ENCODE data around the gene FAAP100. TPM values are rescaled to one million over a fixed set of nuclear protein-coding genes. Genes with fewer than 3 reads are reported as not detected.

FAAP100 gene
- total RNA-seq, 1 experiment from 2014 or later: 54.7 TPM

- TF ChIP-seq USF1 (CRISPR knock-in tag; IDR thresholded peaks at IDR 0.05) (no peak), ATF3 (CRISPR knock-in tag; conservative IDR thresholded peaks at IDR 0.05) (no peak)
Observed at GRCh38 chr17:81583589-81584342, 31.6 kb upstream of the FAAP100 start (continued).

- ChIA-PET POLR2A (no interaction called here), CTCF (no interaction called here)
- H3K9me3 Mint-ChIP-seq: no peaks in the 10 kb centered on the region
- DNase-seq (ENCODE audit: low spot score) (no peak), ATAC-seq (no peak)
- no peaks in the 10 kb centered on the region for H3K4me1 Mint-ChIP-seq
- no peak overlapping the region for H3K4me3 Mint-ChIP-seq
- TF ChIP-seq ZSCAN18 (CRISPR knock-in tag; IDR thresholded peaks at IDR 0.05) (no peak), NFE2L1 (CRISPR knock-in tag; IDR thresholded peaks at IDR 0.05) (no peak), ARID4B (CRISPR knock-in tag; IDR thresholded peaks at IDR 0.05; ENCODE audit: borderline replicate concordance) (no peak), E2F4 (CRISPR knock-in tag; IDR thresholded peaks at IDR 0.05; ENCODE audit: borderline replicate concordance, low read depth) (no peak), NR1H2 (CRISPR knock-in tag; IDR thresholded peaks at IDR 0.05) (no peak), GRHL2 (CRISPR knock-in tag; IDR thresholded peaks at IDR 0.05; ENCODE audit: insufficient replicate concordance, severe bottlenecking) (no peak), ERG (CRISPR knock-in tag; IDR thresholded peaks at IDR 0.05) (no peak), ZNF281 (CRISPR knock-in tag; IDR thresholded peaks at IDR 0.05) (no peak), ZNF138 (CRISPR knock-in tag; conservative IDR thresholded peaks at IDR 0.05) (no peak), TEAD4 (CRISPR knock-in tag; IDR thresholded peaks at IDR 0.05) (no peak), ZBTB43 (CRISPR knock-in tag; IDR thresholded peaks at IDR 0.05) (no peak), NR2C2 (CRISPR knock-in tag; IDR thresholded peaks at IDR 0.05) (no peak), PRRX2 (CRISPR knock-in tag; IDR thresholded peaks at IDR 0.05) (no peak), TCF7 (CRISPR knock-in tag; IDR thresholded peaks at IDR 0.05; ENCODE audit: low read depth) (no peak), IRF1 (CRISPR knock-in tag; IDR thresholded peaks at IDR 0.05) (no peak), RORB (CRISPR knock-in tag; IDR thresholded peaks at IDR 0.05) (no peak), SMAD4 (CRISPR knock-in tag; IDR thresholded peaks at IDR 0.05) (no peak), SOX15 (CRISPR knock-in tag; IDR thresholded peaks at IDR 0.05) (no peak)
- no peaks in the 10 kb centered on the region for H3K27me3 Mint-ChIP-seq (ENCODE audit: low read depth)
- peaks cover 47% of the 10 kb centered on the region for H3K36me3 Mint-ChIP-seq
- no peak overlapping the region for H3K27ac Mint-ChIP-seq
Observed at GRCh38 chr17:81582749-81583148, 30.6 kb upstream of the FAAP100 start.
